Measurements from ENCODE around the gene ISG15.

DNA sequence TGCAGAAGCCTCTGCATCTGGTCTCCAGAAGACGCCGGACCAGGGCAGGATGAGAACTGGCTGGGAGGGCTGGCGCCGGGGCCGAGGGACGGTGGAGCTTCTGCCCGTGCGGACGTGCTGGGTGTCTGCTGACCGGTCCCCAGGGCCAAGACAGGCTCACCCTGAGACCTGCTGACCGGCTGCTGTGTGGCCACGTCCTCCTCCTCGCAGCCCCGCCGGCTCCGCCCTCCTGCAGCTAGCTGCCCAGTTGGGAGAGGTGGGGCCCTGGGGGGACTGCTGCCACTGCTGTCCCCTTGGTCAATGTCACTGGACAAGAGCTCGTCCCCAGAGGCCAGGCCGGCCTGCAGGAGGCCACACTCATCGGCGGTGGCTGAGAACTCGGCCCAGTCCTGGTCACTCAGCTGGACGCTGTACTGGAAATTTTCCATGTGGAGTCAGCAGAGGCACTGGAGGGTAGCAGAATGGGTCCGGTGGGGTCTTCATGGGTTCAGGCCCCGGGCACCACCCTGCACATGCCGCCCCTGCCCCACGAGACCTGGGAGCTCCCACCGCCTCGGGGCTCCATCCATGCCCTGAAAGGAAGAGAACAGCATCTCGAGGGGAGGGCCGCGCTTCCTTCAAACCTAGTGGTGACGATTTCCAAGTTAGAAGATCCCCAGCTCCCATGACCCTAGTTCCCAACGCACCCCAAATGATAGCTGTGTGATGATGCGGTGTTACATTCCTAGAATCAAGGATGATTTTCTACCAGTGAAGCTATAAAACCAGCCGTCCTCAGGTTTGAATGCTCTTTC lies 32.5 kb upstream of the ISG15 start:
- TF ChIP-seq, protein P1, sequence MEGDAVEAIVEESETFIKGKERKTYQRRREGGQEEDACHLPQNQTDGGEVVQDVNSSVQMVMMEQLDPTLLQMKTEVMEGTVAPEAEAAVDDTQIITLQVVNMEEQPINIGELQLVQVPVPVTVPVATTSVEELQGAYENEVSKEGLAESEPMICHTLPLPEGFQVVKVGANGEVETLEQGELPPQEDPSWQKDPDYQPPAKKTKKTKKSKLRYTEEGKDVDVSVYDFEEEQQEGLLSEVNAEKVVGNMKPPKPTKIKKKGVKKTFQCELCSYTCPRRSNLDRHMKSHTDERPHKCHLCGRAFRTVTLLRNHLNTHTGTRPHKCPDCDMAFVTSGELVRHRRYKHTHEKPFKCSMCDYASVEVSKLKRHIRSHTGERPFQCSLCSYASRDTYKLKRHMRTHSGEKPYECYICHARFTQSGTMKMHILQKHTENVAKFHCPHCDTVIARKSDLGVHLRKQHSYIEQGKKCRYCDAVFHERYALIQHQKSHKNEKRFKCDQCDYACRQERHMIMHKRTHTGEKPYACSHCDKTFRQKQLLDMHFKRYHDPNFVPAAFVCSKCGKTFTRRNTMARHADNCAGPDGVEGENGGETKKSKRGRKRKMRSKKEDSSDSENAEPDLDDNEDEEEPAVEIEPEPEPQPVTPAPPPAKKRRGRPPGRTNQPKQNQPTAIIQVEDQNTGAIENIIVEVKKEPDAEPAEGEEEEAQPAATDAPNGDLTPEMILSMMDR (IDR thresholded peaks at IDR 0.05): no peak
- TF ChIP-seq POLR2A (IDR thresholded peaks at IDR 0.05): no peak

Measured in body of pancreas (tissue), 4 donors.